Chondrocyte (in vitro differentiated cells): ENCODE measurements around the gene CRHBP. TPM values are rescaled to one million over a fixed set of nuclear protein-coding genes. Genes with fewer than 3 reads are reported as not detected.

Experiments used
- DNase-seq: peaks from one replicate; pipeline ENCODE4 v3.0.0; 2021; ENCODE audit warnings: mixed read lengths, low spot score
- H3K27ac Mint-ChIP-seq: one replicate; pipeline ENCODE4 v1.8.0; 2021; ENCODE audit warnings: mild to moderate bottlenecking, moderate library complexity, mixed read lengths; ENCODE audit not compliant: unreplicated experiment
- H3K27me3 Mint-ChIP-seq: 2 replicates; pipeline ENCODE4 v1.8.0; 2021; ENCODE audit warnings: low read depth, mixed read lengths
- H3K36me3 Mint-ChIP-seq: 2 replicates; pipeline ENCODE4 v1.8.0; 2021; ENCODE audit warnings: low read depth, mixed read lengths
- H3K4me1 Mint-ChIP-seq: 2 replicates; pipeline ENCODE4 v1.8.0; 2021; ENCODE audit warnings: low read depth, mild to moderate bottlenecking, mixed read lengths
- H3K4me3 Mint-ChIP-seq: one replicate; pipeline ENCODE4 v1.8.0; 2021; ENCODE audit warnings: mild to moderate bottlenecking, moderate library complexity, mixed read lengths; ENCODE audit not compliant: unreplicated experiment
- H3K9me3 Mint-ChIP-seq: 2 replicates; pipeline ENCODE4 v1.8.0; 2021; ENCODE audit warnings: low read depth, mixed read lengths
- CTCF ChIP-seq: fragments of 200-600 bp; sonication (generic); IDR thresholded peaks from 2 replicates; pipeline ENCODE4 v1.5.0; 2021; ENCODE audit warnings: antibody characterized with exemption, mild to moderate bottlenecking, moderate library complexity
- total RNA-seq: library from RNA; stranded (reverse); gene quantifications from 3 replicates; pipeline ENCODE4 v1.2.1, GENCODE V29; 2021

Gene CRHBP
- total RNA-seq, 1 donor from 2014 or later = 0.40 TPM

- Mint-ChIP-seq H3K4me3 (no peak overlapping the region), H3K4me1 (no peaks in the 10 kb centered on the region), H3K9me3 (no peaks in the 10 kb centered on the region), H3K27ac (no peak overlapping the region), H3K27me3 (no peaks in the 10 kb centered on the region), H3K36me3 (no peaks in the 10 kb centered on the region)
- no peak for TF ChIP-seq CTCF
- DNase-seq = no peak
These were observed 26.0 kb downstream of the CRHBP start for GRCh38 chr5:76978869-76979268.

GRCh38 chr5:76980518-76981144 lies 27.8 kb downstream of the CRHBP start:
- Mint-ChIP-seq H3K4me1 (no peaks in the 10 kb centered on the region), H3K27me3 (no peaks in the 10 kb centered on the region), H3K9me3 (no peaks in the 10 kb centered on the region), H3K27ac (no peak overlapping the region), H3K36me3 (no peaks in the 10 kb centered on the region), H3K4me3 (no peak overlapping the region)
- no peak for TF ChIP-seq CTCF
- no peak for DNase-seq

- no peaks in the 10 kb centered on the region for H3K9me3 Mint-ChIP-seq
- no peaks in the 10 kb centered on the region for H3K27me3 Mint-ChIP-seq
- no peak overlapping the region for H3K4me3 Mint-ChIP-seq
- no peaks in the 10 kb centered on the region for H3K4me1 Mint-ChIP-seq
- no peak for DNase-seq
- no peaks in the 10 kb centered on the region for H3K36me3 Mint-ChIP-seq
- TF ChIP-seq CTCF = no peak
- H3K27ac Mint-ChIP-seq = no peak overlapping the region
These were observed 29.6 kb downstream of the CRHBP start for GRCh38 chr5:76982450-76982849.

- Mint-ChIP-seq H3K27ac (no peak overlapping the region), H3K9me3 (no peaks in the 10 kb centered on the region), H3K27me3 (no peaks in the 10 kb centered on the region), H3K36me3 (no peaks in the 10 kb centered on the region), H3K4me3 (no peak overlapping the region), H3K4me1 (no peaks in the 10 kb centered on the region)
- no peak for DNase-seq
- TF ChIP-seq CTCF = no peak
These were observed 30.6 kb downstream of the CRHBP start for GRCh38 chr5:76983468-76983867.

GRCh38 chr5:76986825-76987526 lies 34.1 kb downstream of the CRHBP start:
- no peak for TF ChIP-seq CTCF
- no peak overlapping the region for H3K27ac Mint-ChIP-seq
- DNase-seq = no peak
- no peaks in the 10 kb centered on the region for H3K9me3 Mint-ChIP-seq
- H3K27me3 Mint-ChIP-seq = no peaks in the 10 kb centered on the region
- no peaks in the 10 kb centered on the region for H3K4me1 Mint-ChIP-seq
- no peak overlapping the region for H3K4me3 Mint-ChIP-seq
- H3K36me3 Mint-ChIP-seq = no peaks in the 10 kb centered on the region
